ENCODE measurements around the gene INPP4B. TPM values are rescaled to one million over a fixed set of nuclear protein-coding genes. Genes with fewer than 3 reads are reported as not detected.

INPP4B gene
- total RNA-seq, 2 experiments from 2014 or later, result 63.9 to 64.9 TPM

DNA sequence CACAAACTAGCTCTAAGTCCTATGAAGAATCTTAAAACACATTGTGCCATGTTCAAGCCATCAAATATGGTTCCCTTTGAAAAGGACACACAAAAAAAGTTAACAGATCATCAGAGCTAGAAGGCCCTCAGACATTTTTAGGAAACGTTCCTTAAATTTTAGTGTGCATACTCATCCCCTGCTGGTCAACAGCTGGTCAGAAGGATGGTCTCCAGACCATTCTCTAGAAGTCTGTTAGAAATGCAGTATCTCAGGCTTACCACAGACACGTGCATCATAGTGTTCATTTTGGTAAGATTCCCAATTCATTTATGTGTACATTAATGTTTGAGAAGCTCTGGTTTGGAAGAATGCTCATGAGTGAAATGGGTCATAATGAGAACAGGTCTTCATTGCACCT lies 523.1 kb downstream of the INPP4B start:
- H3K9me3 Mint-ChIP-seq, result peaks cover 3% of the 10 kb centered on the region

DNA sequence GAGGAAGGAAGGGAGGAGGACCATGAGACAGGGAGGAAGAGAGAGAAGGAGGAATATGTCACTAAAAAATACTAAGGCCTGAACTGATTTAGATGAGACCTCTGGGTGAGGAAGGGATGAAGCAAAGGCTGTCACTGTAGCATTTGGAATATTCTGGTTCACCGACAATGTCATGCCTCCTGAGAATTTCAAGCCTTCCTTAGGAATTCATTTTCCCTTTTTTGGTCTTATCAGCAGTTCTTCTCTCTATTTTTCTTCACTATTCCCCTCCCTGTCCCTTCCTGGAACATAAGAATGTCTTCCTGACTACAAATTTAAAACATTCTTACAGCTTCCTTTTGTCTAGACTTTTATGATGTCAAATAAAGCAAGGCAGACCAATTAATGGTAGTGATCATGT lies 527.8 kb downstream of the INPP4B start:
- Mint-ChIP-seq H3K9me3 (peaks cover 3% of the 10 kb centered on the region), H3K4me1 (ENCODE audit: low read depth) (peaks cover 76% of the 10 kb centered on the region), H3K4me3 (no peak overlapping the region), H3K36me3 (peaks cover 54% of the 10 kb centered on the region), H3K27ac (no peak overlapping the region), H3K27me3 (no peaks in the 10 kb centered on the region)
- no peak for DNase-seq
- intact Hi-C loops (cut with micrococcal nuclease), result no loop called here
- CTCF ChIA-PET, result no interaction called here
- POLR2A ChIA-PET, result no interaction called here

More for the DNA sequence above, 523.1 kb downstream of the INPP4B start:
- ChIA-PET CTCF (interaction anchor here (1.0 to 1.3 kb wide), 2 partner anchors 9 to 34 kb away, joined by 3 to 4 read pairs; no protein-coding TSS in a partner anchor), POLR2A (interaction anchor here (0.8 kb wide), 1 partner anchor 9 kb away, joined by 3 read pairs; no protein-coding TSS in a partner anchor)
- H3K27me3 Mint-ChIP-seq, result no peaks in the 10 kb centered on the region
- peaks cover 42% of the 10 kb centered on the region for H3K36me3 Mint-ChIP-seq
- H3K4me3 Mint-ChIP-seq, result no peak overlapping the region
- DNase-seq, result no peak
- intact Hi-C loops (cut with micrococcal nuclease), result no loop called here
- H3K27ac Mint-ChIP-seq, result no peak overlapping the region
- peaks cover 74% of the 10 kb centered on the region for H3K4me1 Mint-ChIP-seq (ENCODE audit: low read depth)

DNA sequence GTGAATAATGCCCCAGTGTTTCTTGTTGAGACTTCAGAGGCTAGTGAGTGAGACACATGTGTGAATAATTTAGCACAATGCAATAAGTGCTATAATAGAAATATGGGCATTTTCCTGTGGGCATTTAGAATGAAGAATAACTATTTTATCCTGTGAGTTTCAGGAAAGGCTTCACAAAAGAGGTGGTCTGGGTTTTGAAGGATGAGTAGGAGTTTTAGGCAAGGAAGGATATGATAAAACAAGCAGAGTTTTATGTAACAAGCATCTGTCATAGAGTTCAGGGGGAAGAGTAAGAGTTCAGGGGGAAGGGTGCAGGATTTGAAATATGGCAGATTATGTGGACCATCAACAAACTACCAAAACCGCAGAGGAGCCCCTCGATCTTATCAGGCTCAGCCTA lies 529.2 kb downstream of the INPP4B start:
- peaks cover 85% of the 10 kb centered on the region for H3K4me1 Mint-ChIP-seq (ENCODE audit: low read depth)
- H3K9me3 Mint-ChIP-seq, result peaks cover 3% of the 10 kb centered on the region
- no peak overlapping the region for H3K4me3 Mint-ChIP-seq
- POLR2A ChIA-PET, result no interaction called here
- intact Hi-C loops (cut with micrococcal nuclease), result no loop called here
- H3K27me3 Mint-ChIP-seq, result no peaks in the 10 kb centered on the region
- no peak overlapping the region for H3K27ac Mint-ChIP-seq
- no peak for DNase-seq
- CTCF ChIA-PET, result interaction anchor here (1.5 kb wide), 1 partner anchor 10 kb away, joined by 3 read pairs; no protein-coding TSS in a partner anchor
- peaks cover 58% of the 10 kb centered on the region for H3K36me3 Mint-ChIP-seq

DNA sequence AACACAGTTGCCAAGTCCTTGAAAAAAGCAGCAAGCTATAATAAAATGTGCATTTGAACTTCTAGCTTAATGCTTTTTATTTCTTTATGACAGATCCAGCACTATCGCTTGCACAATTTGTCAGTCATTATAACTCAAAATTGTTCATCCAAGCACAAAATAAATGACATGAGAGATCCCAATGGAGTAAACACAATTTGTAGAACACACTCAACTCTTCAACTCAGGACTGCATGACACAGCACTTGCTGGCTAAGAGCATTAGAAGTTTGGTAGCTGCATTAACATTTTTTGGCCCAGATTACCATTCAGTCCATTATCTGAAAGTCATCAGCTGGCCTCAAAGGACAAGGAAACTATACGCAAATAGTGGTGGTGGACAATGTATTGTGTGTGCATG lies 530.1 kb downstream of the INPP4B start:
- Mint-ChIP-seq H3K27ac (no peak overlapping the region), H3K4me3 (no peak overlapping the region), H3K36me3 (peaks cover 59% of the 10 kb centered on the region), H3K4me1 (ENCODE audit: low read depth) (peaks cover 79% of the 10 kb centered on the region), H3K27me3 (no peaks in the 10 kb centered on the region), H3K9me3 (no peaks in the 10 kb centered on the region)
- intact Hi-C loops (cut with micrococcal nuclease), result no loop called here
- ChIA-PET CTCF (interaction anchor here (1.5 kb wide), 1 partner anchor 9 kb away, joined by 3 read pairs; no protein-coding TSS in a partner anchor), POLR2A (no interaction called here)
- no peak for DNase-seq

DNA sequence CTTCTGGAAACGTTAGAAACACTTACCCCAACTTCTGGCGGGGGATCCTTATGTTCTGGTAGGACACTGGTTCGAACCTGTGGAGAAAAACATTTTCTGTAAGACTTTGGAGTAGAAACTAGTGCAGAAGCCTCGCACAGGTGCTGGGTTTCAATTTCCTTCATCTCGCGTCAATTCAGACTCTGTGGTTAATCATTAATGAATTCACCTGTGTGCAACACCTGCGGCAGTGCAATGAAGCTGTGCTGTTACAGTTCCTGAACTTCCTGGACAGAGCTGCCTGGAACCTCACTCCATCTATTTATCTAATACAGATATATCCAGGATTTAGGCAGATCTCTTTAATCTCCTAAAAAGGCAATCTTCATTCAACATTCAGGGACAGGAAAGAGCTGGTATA lies 531.4 kb downstream of the INPP4B start:
- Mint-ChIP-seq H3K27me3 (no peaks in the 10 kb centered on the region), H3K27ac (no peak overlapping the region), H3K9me3 (no peaks in the 10 kb centered on the region), H3K36me3 (peaks cover 56% of the 10 kb centered on the region), H3K4me3 (no peak overlapping the region), H3K4me1 (ENCODE audit: low read depth) (peaks cover 74% of the 10 kb centered on the region)
- intact Hi-C loops (cut with micrococcal nuclease), result no loop called here
- ChIA-PET POLR2A (interaction anchor here (0.6 kb wide), 1 partner anchor 253 kb away, joined by 4 read pairs; no protein-coding TSS in a partner anchor), CTCF (interaction anchor here (0.8 to 2.1 kb wide), 2 partner anchors 8 to 9 kb away, joined by 4 read pairs; no protein-coding TSS in a partner anchor)
- no peak for DNase-seq

DNA sequence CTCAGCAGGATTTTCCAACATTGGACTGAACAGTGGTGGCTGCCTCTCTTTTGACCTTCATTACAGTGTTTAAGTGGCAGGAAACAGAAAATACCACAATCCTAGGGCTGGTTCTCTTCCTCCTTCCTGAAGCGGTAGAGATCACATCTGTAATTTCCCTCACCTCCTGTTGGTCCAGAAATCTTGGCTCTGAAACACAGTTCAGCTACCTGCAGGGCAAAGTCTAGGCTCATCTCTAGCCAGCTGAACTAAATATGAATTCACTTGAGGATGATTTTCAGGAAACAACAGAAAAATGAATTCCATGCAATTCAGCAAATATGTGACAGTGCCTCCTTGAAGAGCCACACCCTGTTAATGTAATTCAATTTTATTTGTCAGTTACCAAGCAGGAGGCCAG lies 531.9 kb downstream of the INPP4B start:
- ChIA-PET POLR2A (interaction anchor here (0.5 to 0.7 kb wide), 2 partner anchors 9 to 75 kb away, joined by 3 to 6 read pairs; no protein-coding TSS in a partner anchor), CTCF (interaction anchor here (2.1 kb wide), 1 partner anchor 9 kb away, joined by 4 read pairs; no protein-coding TSS in a partner anchor)
- no peaks in the 10 kb centered on the region for H3K27me3 Mint-ChIP-seq
- H3K9me3 Mint-ChIP-seq, result no peaks in the 10 kb centered on the region
- H3K4me3 Mint-ChIP-seq, result no peak overlapping the region
- DNase-seq, result no peak
- peaks cover 58% of the 10 kb centered on the region for H3K36me3 Mint-ChIP-seq
- H3K27ac Mint-ChIP-seq, result peak overlapping the region; percentile 68
- peaks cover 74% of the 10 kb centered on the region for H3K4me1 Mint-ChIP-seq (ENCODE audit: low read depth)
- intact Hi-C loops (cut with micrococcal nuclease), result no loop called here

DNA sequence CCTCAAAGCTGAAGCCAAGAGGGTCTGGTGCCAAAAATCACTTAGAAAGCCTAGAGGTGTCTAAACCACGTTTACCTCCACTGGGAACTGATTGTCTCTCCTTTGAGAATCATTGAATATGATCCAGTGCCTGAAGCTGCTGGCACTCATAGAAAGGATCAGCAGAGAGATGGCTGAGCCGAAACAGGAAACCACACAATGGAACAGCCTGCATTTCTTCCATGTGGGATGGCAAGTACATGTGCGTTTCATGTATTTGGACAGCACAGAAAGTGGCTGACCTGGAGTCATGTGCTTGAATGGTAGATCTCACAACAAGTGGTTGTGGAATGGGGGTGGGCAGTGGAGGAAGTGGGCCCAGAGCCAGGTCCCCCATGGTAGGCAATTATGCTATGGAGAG lies 533.7 kb downstream of the INPP4B start:
- ChIA-PET CTCF (interaction anchor here (0.7 kb wide), 1 partner anchor 11 kb away, joined by 3 read pairs; no protein-coding TSS in a partner anchor), POLR2A (interaction anchor here (1.1 kb wide), 1 partner anchor 13 kb away, joined by 3 read pairs; no protein-coding TSS in a partner anchor)
- Mint-ChIP-seq H3K4me1 (ENCODE audit: low read depth) (peaks cover 56% of the 10 kb centered on the region), H3K27me3 (no peaks in the 10 kb centered on the region), H3K27ac (peak overlapping the region; percentile 2), H3K4me3 (no peak overlapping the region), H3K36me3 (peaks cover 49% of the 10 kb centered on the region), H3K9me3 (no peaks in the 10 kb centered on the region)
- DNase-seq, result no peak
- intact Hi-C loops (cut with micrococcal nuclease), result no loop called here

DNA sequence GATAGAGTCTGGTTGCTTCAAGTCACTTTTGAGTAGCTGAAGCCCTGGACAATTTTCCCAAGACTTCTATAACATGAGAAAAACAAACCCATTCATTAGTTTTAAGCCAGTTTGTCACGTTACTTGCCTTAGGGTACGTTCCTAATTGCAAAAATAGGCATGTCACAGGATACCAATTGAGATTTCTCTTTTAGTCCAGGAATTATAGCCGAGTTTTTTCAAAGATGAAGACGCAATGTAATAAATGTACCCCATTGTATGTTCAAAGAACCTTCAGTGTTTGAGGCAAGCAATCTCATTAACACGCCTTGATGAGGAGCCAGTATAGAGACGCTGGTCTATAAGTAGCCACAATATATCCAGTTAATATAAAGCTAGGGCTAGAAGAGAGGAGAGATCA lies 534.2 kb downstream of the INPP4B start:
- ChIA-PET POLR2A (interaction anchor here (1.1 kb wide), 1 partner anchor 13 kb away, joined by 3 read pairs; no protein-coding TSS in a partner anchor), CTCF (interaction anchor here (0.7 kb wide), 1 partner anchor 12 kb away, joined by 3 read pairs; no protein-coding TSS in a partner anchor)
- intact Hi-C loops (cut with micrococcal nuclease), result no loop called here
- Mint-ChIP-seq H3K4me3 (no peak overlapping the region), H3K27ac (no peak overlapping the region), H3K36me3 (peaks cover 50% of the 10 kb centered on the region), H3K27me3 (no peaks in the 10 kb centered on the region), H3K4me1 (ENCODE audit: low read depth) (peaks cover 56% of the 10 kb centered on the region), H3K9me3 (no peaks in the 10 kb centered on the region)
- no peak for DNase-seq

DNA sequence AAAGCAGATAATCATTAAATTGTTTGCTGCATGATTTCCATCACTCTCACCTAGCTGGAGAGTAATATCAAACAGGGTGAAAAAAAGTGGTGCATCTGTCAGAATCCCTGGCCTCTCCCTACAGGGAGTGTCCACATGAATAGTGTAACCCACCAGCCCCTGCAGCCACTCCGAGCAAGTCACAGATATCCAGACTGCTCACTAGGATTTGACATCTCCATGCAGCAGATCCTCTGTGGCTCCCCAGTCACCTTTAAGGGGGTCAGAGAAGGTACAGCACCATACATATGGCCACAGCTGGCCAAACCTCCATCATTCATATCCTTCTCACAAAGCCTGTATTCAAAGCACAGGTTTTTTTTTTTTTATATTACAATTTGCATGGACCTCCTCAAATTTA lies 536.3 kb downstream of the INPP4B start:
- H3K9me3 Mint-ChIP-seq, result no peaks in the 10 kb centered on the region
- H3K4me3 Mint-ChIP-seq, result no peak overlapping the region
- H3K27me3 Mint-ChIP-seq, result no peaks in the 10 kb centered on the region
- H3K36me3 Mint-ChIP-seq, result peaks cover 52% of the 10 kb centered on the region
- no peak for DNase-seq
- intact Hi-C loops (cut with micrococcal nuclease), result no loop called here
- H3K4me1 Mint-ChIP-seq (ENCODE audit: low read depth), result peaks cover 50% of the 10 kb centered on the region
- ChIA-PET POLR2A (no interaction called here), CTCF (interaction anchor here (1.1 kb wide), 1 partner anchor 27 kb away, joined by 5 read pairs; no protein-coding TSS in a partner anchor)
- H3K27ac Mint-ChIP-seq, result no peak overlapping the region

DNA sequence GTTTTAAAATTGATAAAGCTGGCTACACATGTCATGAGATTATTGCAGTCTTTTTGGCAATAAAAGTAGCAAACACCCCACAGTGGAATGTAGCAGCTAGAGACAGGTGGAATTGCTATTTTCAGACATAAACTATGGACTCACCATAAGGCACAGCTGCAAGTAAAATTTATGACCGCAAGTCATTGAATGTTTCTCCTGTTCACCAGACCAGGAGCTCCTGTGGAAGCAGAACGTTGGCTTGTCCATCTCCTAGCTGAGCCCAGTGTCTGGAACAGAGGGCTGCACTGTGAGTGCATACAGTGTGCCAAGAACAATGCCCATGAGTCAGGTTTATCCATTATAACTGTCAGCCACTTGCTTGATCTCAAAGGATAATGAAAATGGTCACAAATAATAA lies 538.2 kb downstream of the INPP4B start:
- no peak for DNase-seq

DNA sequence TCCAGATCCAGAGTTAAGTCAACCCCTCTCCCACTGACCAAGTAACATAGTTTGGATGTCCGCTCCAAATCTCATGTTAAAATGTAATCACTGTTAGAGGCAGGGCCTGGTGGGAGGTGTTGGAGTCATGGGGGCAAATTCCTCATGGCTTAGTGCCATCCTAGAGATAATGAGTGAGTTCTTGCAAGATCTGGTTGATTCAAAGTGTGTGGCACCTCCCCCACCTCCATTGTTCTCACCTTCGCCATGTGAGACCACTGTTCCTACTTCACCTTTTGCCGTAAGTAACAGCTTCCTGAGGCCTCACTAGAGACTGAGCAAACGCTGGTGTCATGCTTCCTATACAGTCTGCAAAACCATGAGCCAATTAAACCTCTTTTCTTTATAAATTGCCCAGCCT lies 548.8 kb downstream of the INPP4B start:
- Mint-ChIP-seq H3K4me3 (no peak overlapping the region), H3K27me3 (no peaks in the 10 kb centered on the region), H3K36me3 (peaks cover 52% of the 10 kb centered on the region), H3K4me1 (ENCODE audit: low read depth) (peaks cover 74% of the 10 kb centered on the region), H3K9me3 (no peaks in the 10 kb centered on the region), H3K27ac (no peak overlapping the region)
- DNase-seq, result no peak
- intact Hi-C loops (cut with micrococcal nuclease), result no loop called here
- CTCF ChIA-PET, result interaction anchor here (0.9 kb wide), 1 partner anchor 14 kb away, joined by 3 read pairs; no protein-coding TSS in a partner anchor
- POLR2A ChIA-PET, result no interaction called here

More for the DNA sequence above, 538.2 kb downstream of the INPP4B start:
- no peak overlapping the region for H3K4me3 Mint-ChIP-seq
- H3K9me3 Mint-ChIP-seq, result no peaks in the 10 kb centered on the region
- POLR2A ChIA-PET, result no interaction called here
- H3K27ac Mint-ChIP-seq, result no peak overlapping the region
- H3K4me1 Mint-ChIP-seq (ENCODE audit: low read depth), result peaks cover 42% of the 10 kb centered on the region
- CTCF ChIA-PET, result interaction anchor here (0.6 to 2.4 kb wide), 3 partner anchors 9 to 25 kb away, joined by 3 to 9 read pairs (median 3); no protein-coding TSS in a partner anchor
- intact Hi-C loops (cut with micrococcal nuclease), result no loop called here
- peaks cover 45% of the 10 kb centered on the region for H3K36me3 Mint-ChIP-seq
- no peaks in the 10 kb centered on the region for H3K27me3 Mint-ChIP-seq

DNA sequence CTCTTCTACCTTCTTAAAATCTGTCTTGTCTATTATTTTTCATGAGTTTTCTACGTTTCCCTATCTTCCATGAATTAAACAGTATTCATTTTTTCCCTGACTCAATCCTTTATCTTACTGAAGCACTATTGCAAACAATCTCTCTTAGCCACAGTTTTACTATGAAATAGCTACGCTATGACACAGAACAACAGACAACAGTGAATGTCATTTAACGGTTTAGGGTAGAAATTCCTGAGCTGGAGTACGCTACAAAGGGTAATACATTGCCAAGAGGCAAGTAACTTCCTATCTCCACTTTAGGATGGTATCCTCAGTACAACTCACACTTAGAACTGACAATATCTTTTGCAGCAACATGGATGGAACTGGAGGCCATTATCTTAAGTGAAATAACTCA lies 552.6 kb downstream of the INPP4B start:
- no peak for DNase-seq
- Mint-ChIP-seq H3K9me3 (peaks cover 4% of the 10 kb centered on the region), H3K4me3 (no peak overlapping the region), H3K27ac (peak overlapping the region; percentile 32), H3K27me3 (no peaks in the 10 kb centered on the region), H3K36me3 (peaks cover 46% of the 10 kb centered on the region), H3K4me1 (ENCODE audit: low read depth) (peaks cover 76% of the 10 kb centered on the region)
- intact Hi-C loops (cut with micrococcal nuclease), result no loop called here
- CTCF ChIA-PET, result interaction anchor here (0.8 to 3.4 kb wide), 5 partner anchors 10 to 125 kb away, joined by 3 to 14 read pairs (median 4); no protein-coding TSS in a partner anchor
- POLR2A ChIA-PET, result interaction anchor here (1.9 kb wide), 1 partner anchor 281 kb away, joined by 6 read pairs; no protein-coding TSS in a partner anchor
